Smooth muscle cell of the coronary artery (primary cell): Measurements from ENCODE around the gene SLC5A7. TPM values are rescaled to one million over a fixed set of nuclear protein-coding genes. Genes with fewer than 3 reads are reported as not detected.

Experiments
- total RNA-seq: library from RNA; depleted of rRNA; stranded (reverse); fragments of >200 nt; gene quantifications from 2 replicates; pipeline ENCODE4 v1.2.3, GENCODE V29; 2014; ENCODE audit warnings: low replicate concordance

The SLC5A7 gene
- total RNA-seq, result not detected in 2 replicates

GRCh38 chr2:107986278-107987217 lies at the start of gene SLC5A7:
SLC5A7 (plus strand) TSS chr2:107986524; CDS start chr2:107988156, 1,632 bp downstream.

Other genes with a start within 250 kb of the SLC5A7 start
- gene RGPD4, start 159.6 kb upstream of the SLC5A7 start, total RNA-seq, result under 0.01 TPM in 1 of 2 replicates, not detected in the other